Measurements from ENCODE around the gene FGF14. TPM values are rescaled to one million over a fixed set of nuclear protein-coding genes. Genes with fewer than 3 reads are reported as not detected.
A peak's percentile ranks its signal among the peaks of the same experiment; 100 is the strongest.

Gene FGF14
- total RNA-seq, 1 donor from 2014 or later = 2.9 TPM

DNA sequence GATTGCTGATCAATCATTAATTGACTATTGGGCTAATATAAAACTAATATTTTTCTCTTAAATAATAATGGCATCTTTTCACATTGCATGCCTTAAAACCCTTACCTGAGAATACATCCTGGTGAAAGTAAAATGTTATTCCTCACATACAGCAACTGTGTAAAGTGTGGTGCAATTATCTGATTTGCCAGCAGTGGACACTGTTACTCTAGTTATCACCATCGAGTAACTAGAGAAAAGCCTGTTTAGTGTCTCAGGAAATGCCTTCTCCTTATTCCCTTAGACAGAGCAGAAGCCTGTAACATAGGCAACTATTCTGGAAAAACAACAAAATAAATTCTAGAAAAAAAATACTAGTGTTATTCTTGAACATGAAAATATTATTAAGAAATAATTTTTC is 459.8 kb downstream of the FGF14 start:
- no peak for DNase-seq
- no peaks in the 10 kb centered on the region for H3K9me3 ChIP-seq (replicated peaks)

GRCh38 chr13:101941095-101941783 is 460.6 kb downstream of the FGF14 start:
- Histone ChIP-seq H3K4me3 (no peak overlapping the region), H3K27ac (replicated peaks) (no peak overlapping the region), H3K4me1 (no peaks in the 10 kb centered on the region), H3K27me3 (ENCODE audit: low read depth) (no peaks in the 10 kb centered on the region), H3K36me3 (no peaks in the 10 kb centered on the region), H3K9me3 (replicated peaks) (no peaks in the 10 kb centered on the region)
- TF ChIP-seq, protein P1, sequence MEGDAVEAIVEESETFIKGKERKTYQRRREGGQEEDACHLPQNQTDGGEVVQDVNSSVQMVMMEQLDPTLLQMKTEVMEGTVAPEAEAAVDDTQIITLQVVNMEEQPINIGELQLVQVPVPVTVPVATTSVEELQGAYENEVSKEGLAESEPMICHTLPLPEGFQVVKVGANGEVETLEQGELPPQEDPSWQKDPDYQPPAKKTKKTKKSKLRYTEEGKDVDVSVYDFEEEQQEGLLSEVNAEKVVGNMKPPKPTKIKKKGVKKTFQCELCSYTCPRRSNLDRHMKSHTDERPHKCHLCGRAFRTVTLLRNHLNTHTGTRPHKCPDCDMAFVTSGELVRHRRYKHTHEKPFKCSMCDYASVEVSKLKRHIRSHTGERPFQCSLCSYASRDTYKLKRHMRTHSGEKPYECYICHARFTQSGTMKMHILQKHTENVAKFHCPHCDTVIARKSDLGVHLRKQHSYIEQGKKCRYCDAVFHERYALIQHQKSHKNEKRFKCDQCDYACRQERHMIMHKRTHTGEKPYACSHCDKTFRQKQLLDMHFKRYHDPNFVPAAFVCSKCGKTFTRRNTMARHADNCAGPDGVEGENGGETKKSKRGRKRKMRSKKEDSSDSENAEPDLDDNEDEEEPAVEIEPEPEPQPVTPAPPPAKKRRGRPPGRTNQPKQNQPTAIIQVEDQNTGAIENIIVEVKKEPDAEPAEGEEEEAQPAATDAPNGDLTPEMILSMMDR (IDR thresholded peaks at IDR 0.05; ENCODE audit: borderline replicate concordance) = no peak
- intact Hi-C loops (cut with micrococcal nuclease) = loop anchor here (5.0 to 10.0 kb wide), 2 partner anchors 516 to 614 kb away; no protein-coding TSS in a partner anchor
- no peak for DNase-seq

More for the DNA sequence above, 459.8 kb downstream of the FGF14 start:
- H3K36me3 ChIP-seq = no peaks in the 10 kb centered on the region
- intact Hi-C loops (cut with micrococcal nuclease) = loop anchor here (5.0 to 10.0 kb wide), 2 partner anchors 515 to 613 kb away; no protein-coding TSS in a partner anchor
- H3K4me1 ChIP-seq = no peaks in the 10 kb centered on the region
- no peaks in the 10 kb centered on the region for H3K27me3 ChIP-seq (ENCODE audit: low read depth)
- no peak overlapping the region for H3K27ac ChIP-seq (replicated peaks)
- TF ChIP-seq, protein P1 (IDR thresholded peaks at IDR 0.05; ENCODE audit: borderline replicate concordance) = peak; percentile 82
- H3K4me3 ChIP-seq = no peak overlapping the region

- H3K27me3 ChIP-seq (ENCODE audit: low read depth) = no peaks in the 10 kb centered on the region
- no peak for DNase-seq
- no peak overlapping the region for H3K4me3 ChIP-seq
- H3K27ac ChIP-seq (replicated peaks) = no peak overlapping the region
- H3K4me1 ChIP-seq = no peaks in the 10 kb centered on the region
- TF ChIP-seq, protein P1 (IDR thresholded peaks at IDR 0.05; ENCODE audit: borderline replicate concordance) = no peak
- no peaks in the 10 kb centered on the region for H3K9me3 ChIP-seq (replicated peaks)
- intact Hi-C loops (cut with micrococcal nuclease) = no loop called here
- no peaks in the 10 kb centered on the region for H3K36me3 ChIP-seq
Measured at GRCh38 chr13:101939370-101939769, 462.5 kb downstream of the FGF14 start.

DNA sequence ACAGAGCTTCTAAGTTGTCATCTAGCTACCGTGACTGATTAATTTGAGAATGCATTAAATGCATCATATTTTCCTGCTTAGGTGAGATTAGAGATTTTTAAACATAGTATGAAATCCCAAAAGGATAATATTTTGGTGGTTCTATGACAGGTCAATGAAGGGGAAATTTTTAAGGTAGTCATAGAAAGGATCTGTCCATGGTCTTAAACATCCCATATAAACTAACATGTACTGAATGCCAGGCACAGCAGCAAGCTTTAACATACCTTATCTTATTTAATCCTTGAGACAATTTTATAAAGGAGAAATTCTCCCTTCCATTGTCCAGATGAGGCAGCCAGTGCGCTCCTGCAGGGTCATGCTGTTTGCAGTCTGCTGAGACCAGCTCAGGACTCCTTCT is 466.0 kb downstream of the FGF14 start:
- H3K4me3 ChIP-seq = no peak overlapping the region
- no peak for DNase-seq
- H3K4me1 ChIP-seq = no peaks in the 10 kb centered on the region
- H3K9me3 ChIP-seq (replicated peaks) = no peaks in the 10 kb centered on the region
- intact Hi-C loops (cut with micrococcal nuclease) = no loop called here
- no peaks in the 10 kb centered on the region for H3K36me3 ChIP-seq
- TF ChIP-seq, protein P1 (IDR thresholded peaks at IDR 0.05; ENCODE audit: borderline replicate concordance) = no peak
- no peak overlapping the region for H3K27ac ChIP-seq (replicated peaks)
- H3K27me3 ChIP-seq (ENCODE audit: low read depth) = no peaks in the 10 kb centered on the region

DNA sequence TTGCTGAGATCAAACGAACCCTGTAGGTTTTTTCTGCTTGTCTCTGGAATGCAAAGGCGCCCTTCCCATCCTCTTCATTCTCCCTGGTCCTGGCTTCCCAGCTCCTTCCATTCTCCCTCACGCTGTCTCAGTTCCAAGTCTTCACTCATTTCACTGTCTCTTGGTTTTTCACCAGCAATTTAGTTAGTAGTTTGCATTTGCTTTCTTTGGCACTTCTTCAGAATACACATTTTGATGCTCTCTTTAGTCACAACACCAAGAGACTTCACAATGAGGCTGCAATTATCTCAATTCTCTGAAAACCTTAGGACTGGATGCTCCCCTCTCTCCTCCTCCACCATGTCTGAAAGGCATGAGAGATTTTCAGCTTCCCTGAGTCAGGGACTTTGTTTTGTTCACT is 470.7 kb downstream of the FGF14 start:
- no peaks in the 10 kb centered on the region for H3K36me3 ChIP-seq
- H3K4me1 ChIP-seq = no peaks in the 10 kb centered on the region
- H3K4me3 ChIP-seq = no peak overlapping the region
- intact Hi-C loops (cut with micrococcal nuclease) = no loop called here
- H3K9me3 ChIP-seq (replicated peaks) = no peaks in the 10 kb centered on the region
- H3K27me3 ChIP-seq (ENCODE audit: low read depth) = peaks cover 4% of the 10 kb centered on the region
- no peak for DNase-seq
- H3K27ac ChIP-seq (replicated peaks) = no peak overlapping the region
- TF ChIP-seq, protein P1 (IDR thresholded peaks at IDR 0.05; ENCODE audit: borderline replicate concordance) = no peak
